ENCODE data around the gene KIF25.

KIF25 gene

DNA sequence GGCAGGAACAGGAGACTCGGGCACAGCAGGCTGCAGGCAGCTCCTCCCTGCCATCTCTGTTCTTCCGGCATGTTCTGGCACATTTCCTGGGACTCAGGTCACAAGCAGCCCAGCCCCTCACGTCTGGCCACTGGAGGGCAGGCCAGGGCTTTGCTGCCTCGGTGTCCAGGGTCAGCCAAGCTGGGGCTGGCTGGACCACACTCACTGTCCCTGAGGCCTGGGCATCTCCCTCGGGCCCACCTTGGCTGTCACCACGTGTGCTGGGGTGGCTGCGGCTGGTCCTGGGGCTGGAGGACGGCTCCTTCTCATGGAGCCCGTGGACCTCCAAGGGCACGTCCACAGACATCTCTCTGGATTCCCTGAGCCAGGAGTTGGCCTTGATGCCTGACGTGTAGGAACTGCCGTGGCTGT lies 63.1 kb downstream of the KIF25 start:
- TF ChIP-seq, protein P1, sequence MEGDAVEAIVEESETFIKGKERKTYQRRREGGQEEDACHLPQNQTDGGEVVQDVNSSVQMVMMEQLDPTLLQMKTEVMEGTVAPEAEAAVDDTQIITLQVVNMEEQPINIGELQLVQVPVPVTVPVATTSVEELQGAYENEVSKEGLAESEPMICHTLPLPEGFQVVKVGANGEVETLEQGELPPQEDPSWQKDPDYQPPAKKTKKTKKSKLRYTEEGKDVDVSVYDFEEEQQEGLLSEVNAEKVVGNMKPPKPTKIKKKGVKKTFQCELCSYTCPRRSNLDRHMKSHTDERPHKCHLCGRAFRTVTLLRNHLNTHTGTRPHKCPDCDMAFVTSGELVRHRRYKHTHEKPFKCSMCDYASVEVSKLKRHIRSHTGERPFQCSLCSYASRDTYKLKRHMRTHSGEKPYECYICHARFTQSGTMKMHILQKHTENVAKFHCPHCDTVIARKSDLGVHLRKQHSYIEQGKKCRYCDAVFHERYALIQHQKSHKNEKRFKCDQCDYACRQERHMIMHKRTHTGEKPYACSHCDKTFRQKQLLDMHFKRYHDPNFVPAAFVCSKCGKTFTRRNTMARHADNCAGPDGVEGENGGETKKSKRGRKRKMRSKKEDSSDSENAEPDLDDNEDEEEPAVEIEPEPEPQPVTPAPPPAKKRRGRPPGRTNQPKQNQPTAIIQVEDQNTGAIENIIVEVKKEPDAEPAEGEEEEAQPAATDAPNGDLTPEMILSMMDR (IDR thresholded peaks at IDR 0.05; ENCODE audit: insufficient read depth, missing control alignments): peak; percentile 3
- FAIRE-seq: no peak

DNA sequence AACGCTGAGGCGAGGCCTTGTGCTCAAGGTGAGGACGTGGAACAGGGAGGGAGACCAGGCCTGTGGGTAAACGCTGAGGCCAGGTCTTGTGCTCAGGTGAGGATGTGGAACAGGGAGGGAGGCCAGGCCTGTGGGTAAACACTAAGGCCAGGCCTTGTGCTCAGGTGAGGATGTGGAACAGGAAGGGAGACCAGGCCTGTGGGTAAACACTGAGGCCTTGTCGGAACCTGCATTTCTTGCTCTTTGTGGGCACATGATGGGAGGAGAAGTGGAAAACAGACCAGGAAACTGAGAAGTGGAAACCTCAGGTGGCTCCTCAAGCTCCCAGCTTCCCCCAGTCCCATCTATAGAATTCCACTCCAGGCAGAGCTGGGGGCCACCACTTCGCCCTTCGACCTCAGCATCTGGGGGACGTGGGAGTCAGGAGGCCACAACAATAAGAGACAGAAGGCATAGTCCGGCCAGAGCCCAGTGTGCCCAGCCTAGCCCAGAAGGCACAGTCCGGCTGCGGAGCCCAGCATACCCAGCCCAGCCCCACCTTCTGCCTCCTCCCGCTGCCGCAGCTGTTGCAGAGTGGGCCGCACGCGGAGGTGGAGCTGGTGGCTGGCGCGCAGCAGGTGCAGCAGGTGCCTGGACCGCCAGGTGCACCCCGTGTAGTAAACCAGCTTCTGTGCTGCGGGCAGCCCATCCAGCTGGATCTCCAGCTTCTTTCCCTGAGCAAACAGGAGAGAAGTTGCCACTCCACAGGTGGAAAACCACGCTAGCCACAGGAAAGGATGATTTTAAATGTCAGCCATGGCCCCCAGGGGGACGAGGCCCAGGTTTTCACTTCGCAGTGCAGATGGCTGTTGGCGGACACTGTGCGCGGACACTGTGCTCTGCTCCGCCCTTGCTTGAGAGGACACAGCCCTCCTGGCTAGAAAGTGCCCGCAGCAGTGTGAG lies 64.1 kb downstream of the KIF25 start:
- DNase-seq (ENCODE audit: insufficient read length, low spot score) (no peak), FAIRE-seq (no peak)
- TF ChIP-seq, protein P1 (IDR thresholded peaks at IDR 0.05; ENCODE audit: insufficient read depth, missing control alignments): no peak

More for the DNA sequence above, 63.1 kb downstream of the KIF25 start:
- no peak for DNase-seq (ENCODE audit: insufficient read length, low spot score)

- FAIRE-seq (no peak), DNase-seq (ENCODE audit: insufficient read length, low spot score) (no peak)
- TF ChIP-seq, protein P1 (IDR thresholded peaks at IDR 0.05; ENCODE audit: insufficient read depth, missing control alignments): no peak
Measured at GRCh38 chr6:168062346-168063289, 65.1 kb downstream of the KIF25 start.

DNA sequence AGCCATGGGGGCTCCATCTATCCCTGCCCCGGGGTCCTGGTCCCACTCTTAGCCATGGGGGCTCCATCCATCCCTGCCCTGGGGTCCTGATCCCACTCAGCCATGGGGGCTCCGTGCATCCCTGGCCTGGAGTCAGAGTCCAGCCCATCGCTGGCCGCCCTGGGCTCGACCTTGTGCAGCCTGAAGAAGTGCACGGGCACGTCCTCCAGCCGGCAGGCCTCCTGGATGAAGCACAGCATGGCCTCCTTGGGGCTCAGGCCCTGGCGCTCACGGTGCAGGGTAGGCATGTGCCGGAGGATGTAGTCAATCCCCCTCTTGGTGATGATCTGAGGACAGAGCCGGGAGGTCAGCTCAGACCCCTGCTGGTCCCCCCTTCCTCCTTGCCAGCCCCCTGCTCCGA lies 66.0 kb downstream of the KIF25 start:
- DNase-seq (ENCODE audit: insufficient read length, low spot score) (no peak), FAIRE-seq (no peak)
- TF ChIP-seq, protein P1 (IDR thresholded peaks at IDR 0.05; ENCODE audit: insufficient read depth, missing control alignments): no peak

DNA sequence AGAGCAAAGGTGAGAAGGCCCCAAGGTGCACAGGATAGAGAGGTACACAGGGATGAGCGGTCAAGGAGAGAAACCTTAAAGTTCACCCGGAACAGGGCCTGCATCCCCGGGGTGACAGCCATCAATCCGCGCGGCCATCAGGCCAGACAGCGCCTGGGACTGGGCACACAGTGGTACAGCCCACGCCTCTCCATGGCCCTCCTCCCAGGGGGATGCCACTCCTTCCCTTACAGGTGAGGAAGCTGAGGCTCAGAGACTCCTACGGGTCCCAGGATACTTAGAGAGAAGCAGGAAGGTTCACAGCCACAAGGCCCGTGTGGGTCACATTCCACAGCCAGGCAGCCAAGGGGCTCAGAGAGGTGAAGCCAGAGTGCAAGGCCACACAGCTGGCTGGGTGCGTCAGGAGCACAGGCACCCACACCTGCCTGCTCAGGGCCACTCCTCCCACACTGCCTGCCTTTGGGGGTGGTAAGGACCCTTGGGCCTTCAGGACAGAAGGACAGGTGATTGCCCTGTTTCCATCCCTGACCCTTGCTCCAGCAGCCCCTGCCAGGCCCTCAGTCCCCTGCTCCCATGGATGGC lies 66.8 kb downstream of the KIF25 start:
- no peak for DNase-seq (ENCODE audit: insufficient read length, low spot score)
- FAIRE-seq: no peak
- TF ChIP-seq, protein P1 (IDR thresholded peaks at IDR 0.05; ENCODE audit: insufficient read depth, missing control alignments): no peak

- TF ChIP-seq, protein P1 (IDR thresholded peaks at IDR 0.05; ENCODE audit: insufficient read depth, missing control alignments): no peak
- FAIRE-seq: no peak
- no peak for DNase-seq (ENCODE audit: insufficient read length, low spot score)
Measured at GRCh38 chr6:168067081-168067759, 69.7 kb downstream of the KIF25 start.
